Activated naive CD4-positive, alpha-beta T cell treated with anti-CD3 and anti-CD28 coated beads, Interleukin-2, amount 10 ng/mL, durations not matched to agents 5 hours and 36 hours (primary cell): ENCODE results near the gene MFSD11. TPM values are rescaled to one million over a fixed set of nuclear protein-coding genes. Genes with fewer than 3 reads are reported as not detected.

ENCODE experiments used
- microRNA-seq: library from miRNA; unstranded; fragments of <30 nt; microRNA quantifications from one replicate; pipeline ENCODE4 v1.2.0, GENCODE V29; 2022; ENCODE audit warnings: borderline microRNAs expressed, borderline replicate concordance
- total RNA-seq, 2 experiments: library from RNA; stranded (reverse); gene quantifications; one replicate each; pipeline ENCODE4 v1.2.3, GENCODE V29; 2021

MFSD11 gene
- 10 to 100 TPM; 23.8 to 25.9 TPM for total RNA-seq

DNA sequence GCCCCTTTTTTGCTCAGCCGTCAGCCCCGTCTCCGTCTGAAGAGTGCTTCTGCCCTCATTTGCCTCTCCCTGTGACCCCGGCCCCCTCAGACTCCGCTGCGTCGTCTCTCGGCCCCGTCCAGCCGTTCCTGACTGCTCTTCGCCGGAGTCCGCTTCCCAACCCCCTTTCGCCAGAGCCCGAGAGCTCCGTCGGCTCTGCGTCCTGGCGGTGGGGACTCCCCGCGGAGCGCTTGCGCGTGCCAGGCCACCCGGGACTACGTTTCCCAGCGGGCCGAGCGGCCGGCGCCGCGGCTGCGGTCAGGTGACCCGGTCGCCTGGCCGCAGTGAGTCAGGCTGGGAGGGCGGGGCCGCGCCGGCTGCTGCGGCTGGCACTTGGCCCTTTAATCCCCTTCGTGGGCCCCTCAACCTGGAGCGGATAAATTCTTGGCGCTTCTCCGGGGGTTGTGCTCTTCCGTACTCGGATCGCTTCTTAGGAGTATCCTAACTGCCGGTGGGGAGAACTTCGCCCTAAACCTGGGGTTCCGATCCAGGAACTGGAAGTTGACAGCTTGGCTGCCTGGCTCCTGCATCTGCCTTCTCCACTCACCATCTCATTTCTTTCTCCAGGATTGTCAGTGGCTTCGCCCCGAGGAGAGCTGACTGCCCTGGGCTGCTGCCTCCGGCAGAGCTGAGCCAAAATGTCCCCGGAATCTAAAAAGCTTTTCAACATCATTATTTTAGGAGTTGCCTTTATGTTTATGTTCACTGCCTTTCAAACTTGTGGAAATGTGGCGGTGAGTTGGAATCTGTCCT, at the start of gene MFSD11:
MFSD11 (plus strand) TSS at position 444 of the 792 bp plus-strand sequence; CDS start at position 678, 234 bp downstream.

GRCh38 chr17:76710863-76711611, 26.9 kb upstream of the MFSD11 start, which contains the start of gene MXRA7:
MXRA7 (minus strand) TSS chr17:76710965; CDS start chr17:76710946, 19 bp downstream.

GRCh38 chr17:76726231-76726775, 11.6 kb upstream of the MFSD11 start, which contains the start of gene JMJD6:
JMJD6 (minus strand) TSS chr17:76726606; CDS start chr17:76726475, 131 bp downstream.

DNA sequence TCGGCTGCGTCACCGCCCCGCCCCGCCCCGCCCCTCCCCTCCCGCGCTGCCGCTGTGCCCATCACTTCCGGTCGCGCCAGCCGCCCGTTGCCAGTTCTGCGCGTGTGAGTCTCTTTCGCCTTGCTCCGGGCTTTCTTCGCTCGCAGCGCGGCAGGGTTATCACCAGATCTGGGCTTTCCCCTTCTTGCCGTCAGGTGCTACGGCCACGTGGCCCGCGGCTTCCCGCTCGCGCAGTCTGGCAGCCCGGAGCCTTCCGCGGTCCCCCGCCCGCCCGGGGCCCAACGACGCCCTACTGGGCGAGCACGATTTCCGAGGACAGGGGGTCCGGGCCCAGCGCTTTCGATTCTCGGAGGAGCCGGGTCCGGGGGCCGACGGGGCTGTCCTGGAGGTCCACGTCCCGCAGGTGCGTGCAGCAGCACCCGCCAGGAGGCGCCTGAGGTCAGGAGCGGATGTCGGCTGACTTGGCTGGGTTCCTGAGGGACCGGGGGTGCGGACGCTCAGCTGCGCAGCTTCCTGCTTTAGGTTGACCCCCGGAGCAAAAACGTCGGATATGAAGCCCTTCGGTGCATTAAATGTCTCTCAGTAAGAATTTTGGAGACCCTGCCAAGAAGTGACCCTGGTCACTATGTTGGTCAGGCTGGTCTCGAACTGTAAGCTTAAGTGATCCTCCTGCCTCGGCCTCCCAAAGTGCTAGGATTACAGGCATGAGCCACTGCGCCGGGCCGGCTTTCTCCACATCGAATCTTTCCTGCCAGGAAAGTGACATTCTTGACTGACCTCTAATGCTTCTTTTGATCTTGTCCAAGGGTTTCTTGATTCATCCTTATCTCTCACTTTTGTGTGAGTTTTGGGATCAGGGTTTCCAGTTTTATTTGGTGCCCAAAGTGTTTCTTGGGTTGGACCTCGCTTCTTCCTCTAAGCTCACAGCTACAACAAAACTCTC, 10.9 kb upstream of the MFSD11 start, which contains the start of gene METTL23:
METTL23 (plus strand) TSS at position 64 of the 943 bp plus-strand sequence. CDS start 2,872 bp downstream, outside the sequence.

GRCh38 chr17:76737082-76737675, 740 bp upstream of the MFSD11 start, which contains the start of gene SRSF2:
SRSF2 (minus strand) TSS chr17:76737331; CDS start chr17:76737160, 171 bp downstream.

Small RNA genes within 50 kb of the gene (microRNA-seq; reads per million reads assigned to microRNA genes)
- not detected for gene MIR636

Other genes with a start within 250 kb of the MFSD11 start
- 10 to 100 TPM; 34.6 to 39.9 TPM for gene RHBDF2, start 236.7 kb upstream of the MFSD11 start, total RNA-seq
- not detected for gene CYGB, start 200.4 kb upstream of the MFSD11 start, total RNA-seq
- not detected for gene PRCD, start 198.1 kb upstream of the MFSD11 start, total RNA-seq
- not detected for gene ST6GALNAC2, start 152.3 kb upstream of the MFSD11 start, total RNA-seq
- gene ST6GALNAC1, start 94.4 kb upstream of the MFSD11 start, total RNA-seq = 1 to 10 TPM; 5.2 to 5.5 TPM
- 1 to 10 TPM; 7.9 to 8.9 TPM for gene MXRA7, start 27.2 kb upstream of the MFSD11 start, total RNA-seq
- gene JMJD6, start 11.5 kb upstream of the MFSD11 start, total RNA-seq = 10 to 100 TPM; 50.2 to 50.5 TPM
- gene METTL23, start 11.3 kb upstream of the MFSD11 start, total RNA-seq = 10 to 100 TPM; 48.1 to 52.0 TPM
- 100 to 1,000 TPM; 318 to 328 TPM for gene SRSF2, start 788 bp upstream of the MFSD11 start, total RNA-seq
- under 1 TPM; 0.33 to 0.72 TPM for gene MGAT5B, start 130.3 kb downstream of the MFSD11 start, total RNA-seq